Testis (tissue), 2 donors: ENCODE measurements around the gene CNTF.

Experiments
- CTCF ChIP-seq, 3 experiments: fragments of 450-650 bp in 2 of 3; fragments of 200-600 bp in 1 of 3; sonication (generic) in 1 of 3; IDR thresholded peaks; one replicate each; pipeline ENCODE4 v1.5.1; 2016 to 2019; ENCODE audit warnings: antibody characterized with exemption in 3 of 3, mild to moderate bottlenecking in 2 of 3, moderate library complexity in 1 of 3
- POLR2A ChIP-seq: fragments of 450-650 bp; IDR thresholded peaks from one replicate; pipeline ENCODE4 v1.6.1; 2017; ENCODE audit warnings: antibody characterized with exemption, mild to moderate bottlenecking, moderate library complexity

GRCh38 chr11:58596621-58597020 is 25.8 kb upstream of the CNTF start:
- TF ChIP-seq CTCF (IDR thresholded peaks at IDR 0.05) (no peak), POLR2A (no peak)
